Loucy (cell line): ENCODE measurements around the gene BPTF.
"Not testable (repeated sequence)": the region's sequence is repeated elsewhere in the genome, so short reads cannot be mapped to it uniquely, and the experiment has no call there.

Source experiments
- H2AFZ ChIP-seq: fragments of 200-600 bp; sonication (generic); 2 replicates; pipeline ENCODE4 v1.6.0; 2016; ENCODE audit warnings: antibody characterized with exemption, mild to moderate bottlenecking, low read length, moderate library complexity
- H3F3A ChIP-seq: fragments of 200-600 bp; 2 replicates; pipeline ENCODE4 v1.6.0; 2016; ENCODE audit warnings: antibody characterized with exemption, low read depth, mild to moderate bottlenecking
- H3K27me3 ChIP-seq: fragments of 200-600 bp; sonication (generic); 2 replicates; pipeline ENCODE4 v1.6.1; 2014; ENCODE audit warnings: low read length, mild to moderate bottlenecking; ENCODE audit not compliant: insufficient read depth, poor library complexity, severe bottlenecking
- H3K36me3 ChIP-seq: fragments of 200-600 bp; sonication (generic); 2 replicates; pipeline ENCODE4 v1.6.1; 2016; ENCODE audit warnings: low read length; ENCODE audit not compliant: insufficient read depth
- H3K4me1 ChIP-seq: fragments of 200-600 bp; sonication (generic); 2 replicates; pipeline ENCODE4 v1.5.1; 2014; ENCODE audit warnings: low read length, mild to moderate bottlenecking; ENCODE audit not compliant: insufficient read depth, poor library complexity, severe bottlenecking
- H3K4me2 ChIP-seq: fragments of 200-600 bp; sonication (generic); 2 replicates; pipeline ENCODE4 v1.6.0; 2014; ENCODE audit warnings: antibody characterized with exemption, low read length, low read depth, mild to moderate bottlenecking; ENCODE audit not compliant: poor library complexity, severe bottlenecking
- H3K4me3 ChIP-seq: fragments of 200-600 bp; sonication (generic); 2 replicates; pipeline ENCODE4 v1.5.1; 2014; ENCODE audit warnings: low read length, mild to moderate bottlenecking, mixed read lengths; ENCODE audit not compliant: poor library complexity, severe bottlenecking
- H3K79me2 ChIP-seq: fragments of 200-600 bp; sonication (generic); 2 replicates; pipeline ENCODE4 v1.6.1; 2014; ENCODE audit warnings: low read length; ENCODE audit not compliant: insufficient read depth
- H3K9ac ChIP-seq: fragments of 200-600 bp; sonication (generic); 2 replicates; pipeline ENCODE4 v1.6.0; 2014; ENCODE audit warnings: mild to moderate bottlenecking, low read depth, low read length, moderate library complexity; ENCODE audit not compliant: poor library complexity, severe bottlenecking
- H3K9me2 ChIP-seq: fragments of 200-600 bp; sonication (generic); replicated peaks from 2 replicates; pipeline ENCODE4 v1.6.1; 2016; ENCODE audit warnings: low read depth, low read length, mixed read lengths
- H3K9me3 ChIP-seq: fragments of 200-600 bp; sonication (generic); 2 replicates; pipeline ENCODE4 v1.6.1; 2014; ENCODE audit warnings: mild to moderate bottlenecking, antibody characterized with exemption, low read length, low read depth; ENCODE audit not compliant: insufficient read depth
- H4K20me1 ChIP-seq: fragments of 200-600 bp; sonication (generic); 2 replicates; pipeline ENCODE4 v1.6.0; 2014; ENCODE audit warnings: antibody characterized with exemption, low read length, mild to moderate bottlenecking; ENCODE audit not compliant: insufficient read depth, poor library complexity, severe bottlenecking
- EZH2phosphoT487 ChIP-seq: fragments of 200-600 bp; IDR thresholded peaks from 2 replicates; pipeline ENCODE4 v1.6.1; 2018; ENCODE audit warnings: antibody characterized with exemption, mild to moderate bottlenecking, moderate library complexity, borderline replicate concordance
- TF ChIP-seq, protein P1 (sequence below): fragments of 200-600 bp; sonication (generic); conservative IDR thresholded peaks from 2 replicates; pipeline ENCODE4 v1.5.1; 2014; ENCODE audit warnings: mild to moderate bottlenecking, antibody characterized with exemption, low read length

The BPTF gene

GRCh38 chr17:67947325-67947813 lies 122.1 kb downstream of the BPTF start:
- Histone ChIP-seq H3K27me3 (no peaks in the 10 kb centered on the region), H2AFZ (no peak overlapping the region), H3K9me3 (no peaks in the 10 kb centered on the region), H3K4me2 (no peak overlapping the region), H3K9ac (no peak overlapping the region), H3K4me1 (no peaks in the 10 kb centered on the region), H3F3A (no peaks in the 10 kb centered on the region), H3K79me2 (no peaks in the 10 kb centered on the region), H3K9me2 (no peaks in the 10 kb centered on the region), H3K36me3 (peaks cover 85% of the 10 kb centered on the region), H3K4me3 (no peak overlapping the region), H4K20me1 (no peaks in the 10 kb centered on the region)
- TF ChIP-seq, protein P1, sequence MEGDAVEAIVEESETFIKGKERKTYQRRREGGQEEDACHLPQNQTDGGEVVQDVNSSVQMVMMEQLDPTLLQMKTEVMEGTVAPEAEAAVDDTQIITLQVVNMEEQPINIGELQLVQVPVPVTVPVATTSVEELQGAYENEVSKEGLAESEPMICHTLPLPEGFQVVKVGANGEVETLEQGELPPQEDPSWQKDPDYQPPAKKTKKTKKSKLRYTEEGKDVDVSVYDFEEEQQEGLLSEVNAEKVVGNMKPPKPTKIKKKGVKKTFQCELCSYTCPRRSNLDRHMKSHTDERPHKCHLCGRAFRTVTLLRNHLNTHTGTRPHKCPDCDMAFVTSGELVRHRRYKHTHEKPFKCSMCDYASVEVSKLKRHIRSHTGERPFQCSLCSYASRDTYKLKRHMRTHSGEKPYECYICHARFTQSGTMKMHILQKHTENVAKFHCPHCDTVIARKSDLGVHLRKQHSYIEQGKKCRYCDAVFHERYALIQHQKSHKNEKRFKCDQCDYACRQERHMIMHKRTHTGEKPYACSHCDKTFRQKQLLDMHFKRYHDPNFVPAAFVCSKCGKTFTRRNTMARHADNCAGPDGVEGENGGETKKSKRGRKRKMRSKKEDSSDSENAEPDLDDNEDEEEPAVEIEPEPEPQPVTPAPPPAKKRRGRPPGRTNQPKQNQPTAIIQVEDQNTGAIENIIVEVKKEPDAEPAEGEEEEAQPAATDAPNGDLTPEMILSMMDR: no peak
- TF ChIP-seq EZH2phosphoT487: no peak

DNA sequence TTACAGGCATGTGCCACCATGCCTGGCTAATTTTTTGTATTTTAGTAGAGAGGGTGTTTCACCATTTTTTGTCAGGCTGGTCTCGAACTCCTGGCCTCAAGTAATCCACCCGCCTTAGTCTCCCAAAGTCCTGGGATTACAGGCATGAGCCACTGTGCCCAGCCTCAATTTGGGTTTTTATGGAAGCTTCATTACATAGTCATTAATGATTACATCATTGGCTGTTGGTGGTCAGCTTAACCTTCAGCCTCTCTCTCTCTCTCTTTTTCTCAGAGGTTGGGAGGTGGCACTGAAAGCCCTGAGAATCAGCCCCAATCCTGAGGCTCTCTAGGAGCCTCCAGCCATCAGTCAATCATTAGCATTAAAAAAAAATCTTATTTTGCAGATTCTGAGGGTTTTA lies 125.6 kb downstream of the BPTF start:
- Histone ChIP-seq H3K4me3 (no peak overlapping the region), H3K9ac (no peak overlapping the region), H2AFZ (no peak overlapping the region), H3K79me2 (no peaks in the 10 kb centered on the region), H3K9me2 (no peaks in the 10 kb centered on the region), H3K4me1 (no peaks in the 10 kb centered on the region), H3K4me2 (no peak overlapping the region), H3K36me3 (peaks cover 64% of the 10 kb centered on the region), H3K9me3 (no peaks in the 10 kb centered on the region), H4K20me1 (no peaks in the 10 kb centered on the region), H3F3A (no peaks in the 10 kb centered on the region), H3K27me3 (no peaks in the 10 kb centered on the region)
- TF ChIP-seq, protein P1: no peak
- no peak for TF ChIP-seq EZH2phosphoT487

DNA sequence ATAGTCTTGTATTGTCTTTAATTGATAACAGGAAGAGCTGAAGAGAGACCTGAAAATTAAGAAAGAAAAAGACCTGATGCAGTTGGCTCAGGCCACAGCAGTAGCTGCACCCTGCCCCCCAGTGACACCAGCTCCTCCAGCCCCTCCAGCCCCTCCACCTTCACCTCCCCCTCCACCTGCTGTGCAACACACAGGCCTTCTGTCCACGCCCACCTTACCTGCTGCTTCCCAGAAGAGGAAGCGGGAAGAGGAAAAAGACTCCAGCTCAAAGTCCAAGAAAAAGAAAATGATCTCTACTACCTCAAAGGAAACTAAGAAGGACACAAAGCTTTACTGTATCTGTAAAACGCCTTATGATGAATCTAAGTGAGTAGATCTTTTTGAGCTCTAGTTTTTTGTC lies 134.2 kb downstream of the BPTF start:
- H2AFZ ChIP-seq: no peak overlapping the region

GRCh38 chr17:67960276-67960675 lies 135.0 kb downstream of the BPTF start:
- not testable (repeated sequence) for H3K27me3 ChIP-seq, H4K20me1 ChIP-seq, H2AFZ ChIP-seq, H3K9me3 ChIP-seq, H3K9me2 ChIP-seq, H3K79me2 ChIP-seq, H3F3A ChIP-seq, H3K9ac ChIP-seq, H3K4me3 ChIP-seq, H3K4me2 ChIP-seq, H3K4me1 ChIP-seq
- H3K36me3 ChIP-seq: peaks cover 29% of the 10 kb centered on the region

More for the DNA sequence above, 134.2 kb downstream of the BPTF start:
- Histone ChIP-seq H4K20me1 (no peaks in the 10 kb centered on the region), H3K9ac (no peak overlapping the region), H3K9me2 (no peaks in the 10 kb centered on the region), H3K9me3 (no peaks in the 10 kb centered on the region), H3K79me2 (no peaks in the 10 kb centered on the region), H3K4me3 (no peak overlapping the region), H3K36me3 (peaks cover 26% of the 10 kb centered on the region), H3K4me1 (no peaks in the 10 kb centered on the region), H3K27me3 (no peaks in the 10 kb centered on the region), H3K4me2 (no peak overlapping the region), H3F3A (no peaks in the 10 kb centered on the region)
- TF ChIP-seq, protein P1: no peak
- TF ChIP-seq EZH2phosphoT487: no peak

- not testable (repeated sequence) for H3K9me2 ChIP-seq, H3K9me3 ChIP-seq, H3K4me3 ChIP-seq, H3K9ac ChIP-seq, H3F3A ChIP-seq, H4K20me1 ChIP-seq, H3K79me2 ChIP-seq, H3K4me2 ChIP-seq, H2AFZ ChIP-seq, H3K27me3 ChIP-seq, H3K4me1 ChIP-seq
- H3K36me3 ChIP-seq: peaks cover 43% of the 10 kb centered on the region
Measured at GRCh38 chr17:67962156-67962555, 136.9 kb downstream of the BPTF start.
